Nephron progenitor cell (in vitro differentiated cells): ENCODE data around the gene UTP18.

Source experiments
- DNase-seq: peaks from one replicate; pipeline ENCODE4 v3.0.0; 2021
- H3K27ac Mint-ChIP-seq: 2 replicates; pipeline ENCODE4 v1.8.0; 2021; ENCODE audit warnings: mild to moderate bottlenecking, moderate library complexity, mixed read lengths
- H3K27me3 Mint-ChIP-seq: 2 replicates; pipeline ENCODE4 v1.8.0; 2021; ENCODE audit warnings: mild to moderate bottlenecking, low read depth, mixed read lengths; ENCODE audit not compliant: poor library complexity
- H3K36me3 Mint-ChIP-seq: 2 replicates; pipeline ENCODE4 v1.8.0; 2021; ENCODE audit warnings: low read depth, mixed read lengths
- H3K4me1 Mint-ChIP-seq: 2 replicates; pipeline ENCODE4 v1.8.0; 2021; ENCODE audit warnings: mixed read lengths
- H3K4me3 Mint-ChIP-seq: 2 replicates; pipeline ENCODE4 v1.8.0; 2021; ENCODE audit warnings: mild to moderate bottlenecking, moderate library complexity, mixed read lengths
- H3K9me3 Mint-ChIP-seq: 2 replicates; pipeline ENCODE4 v1.8.0; 2021; ENCODE audit warnings: mild to moderate bottlenecking, moderate library complexity, mixed read lengths
- CTCF ChIP-seq: fragments of 200-600 bp; sonication (generic); IDR thresholded peaks from 2 replicates; pipeline ENCODE4 v1.5.0; 2021; ENCODE audit warnings: antibody characterized with exemption

The UTP18 gene

GRCh38 chr17:51228161-51228560 lies 32.2 kb upstream of the UTP18 start:
- Mint-ChIP-seq H3K36me3 (peaks cover 52% of the 10 kb centered on the region), H3K27me3 (peaks cover 3% of the 10 kb centered on the region), H3K9me3 (no peaks in the 10 kb centered on the region), H3K27ac (no peak overlapping the region), H3K4me1 (peaks cover 7% of the 10 kb centered on the region), H3K4me3 (no peak overlapping the region)
- DNase-seq = no peak
- TF ChIP-seq CTCF = no peak

- no peak for DNase-seq
- H3K27ac Mint-ChIP-seq = no peak overlapping the region
- H3K4me3 Mint-ChIP-seq = no peak overlapping the region
- TF ChIP-seq CTCF = no peak
- H3K36me3 Mint-ChIP-seq = peaks cover 51% of the 10 kb centered on the region
- H3K27me3 Mint-ChIP-seq = peaks cover 3% of the 10 kb centered on the region
- peaks cover 7% of the 10 kb centered on the region for H3K4me1 Mint-ChIP-seq
- H3K9me3 Mint-ChIP-seq = no peaks in the 10 kb centered on the region
Measured at GRCh38 chr17:51229889-51230288, 30.5 kb upstream of the UTP18 start.

GRCh38 chr17:51230306-51230705 lies 30.0 kb upstream of the UTP18 start:
- H3K27ac Mint-ChIP-seq = no peak overlapping the region
- peaks cover 51% of the 10 kb centered on the region for H3K36me3 Mint-ChIP-seq
- H3K9me3 Mint-ChIP-seq = no peaks in the 10 kb centered on the region
- no peak overlapping the region for H3K4me3 Mint-ChIP-seq
- no peak for TF ChIP-seq CTCF
- peaks cover under 1% of the 10 kb centered on the region for H3K27me3 Mint-ChIP-seq
- peaks cover 7% of the 10 kb centered on the region for H3K4me1 Mint-ChIP-seq
- DNase-seq = no peak

GRCh38 chr17:51231999-51232398 lies 28.3 kb upstream of the UTP18 start:
- TF ChIP-seq CTCF = no peak
- no peak overlapping the region for H3K27ac Mint-ChIP-seq
- H3K9me3 Mint-ChIP-seq = no peaks in the 10 kb centered on the region
- peaks cover 67% of the 10 kb centered on the region for H3K36me3 Mint-ChIP-seq
- H3K27me3 Mint-ChIP-seq = no peaks in the 10 kb centered on the region
- peaks cover 7% of the 10 kb centered on the region for H3K4me1 Mint-ChIP-seq
- DNase-seq = no peak
- no peak overlapping the region for H3K4me3 Mint-ChIP-seq

DNA sequence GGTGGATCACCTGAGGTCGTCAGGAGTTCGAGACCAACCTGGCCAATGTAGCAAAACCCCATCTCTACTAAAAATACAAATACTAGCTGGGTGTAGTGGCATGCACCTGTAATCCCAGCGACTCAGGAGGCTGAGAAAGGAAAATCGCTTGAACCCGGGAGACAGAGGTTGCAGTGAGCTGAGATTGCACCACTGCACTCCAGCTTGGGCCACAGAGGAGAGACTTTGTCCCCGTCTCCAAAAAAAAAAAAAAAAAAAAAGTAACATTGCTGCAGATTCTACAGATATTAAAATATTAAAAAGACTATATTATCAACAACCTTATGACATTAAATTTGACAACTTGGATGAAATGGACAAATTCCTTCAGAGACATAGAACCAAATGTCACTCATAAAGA lies 26.2 kb upstream of the UTP18 start:
- no peak for DNase-seq
- Mint-ChIP-seq H3K4me3 (no peak overlapping the region), H3K27me3 (no peaks in the 10 kb centered on the region), H3K4me1 (peaks cover 7% of the 10 kb centered on the region), H3K9me3 (no peaks in the 10 kb centered on the region), H3K36me3 (peaks cover 78% of the 10 kb centered on the region), H3K27ac (no peak overlapping the region)
- no peak for TF ChIP-seq CTCF

DNA sequence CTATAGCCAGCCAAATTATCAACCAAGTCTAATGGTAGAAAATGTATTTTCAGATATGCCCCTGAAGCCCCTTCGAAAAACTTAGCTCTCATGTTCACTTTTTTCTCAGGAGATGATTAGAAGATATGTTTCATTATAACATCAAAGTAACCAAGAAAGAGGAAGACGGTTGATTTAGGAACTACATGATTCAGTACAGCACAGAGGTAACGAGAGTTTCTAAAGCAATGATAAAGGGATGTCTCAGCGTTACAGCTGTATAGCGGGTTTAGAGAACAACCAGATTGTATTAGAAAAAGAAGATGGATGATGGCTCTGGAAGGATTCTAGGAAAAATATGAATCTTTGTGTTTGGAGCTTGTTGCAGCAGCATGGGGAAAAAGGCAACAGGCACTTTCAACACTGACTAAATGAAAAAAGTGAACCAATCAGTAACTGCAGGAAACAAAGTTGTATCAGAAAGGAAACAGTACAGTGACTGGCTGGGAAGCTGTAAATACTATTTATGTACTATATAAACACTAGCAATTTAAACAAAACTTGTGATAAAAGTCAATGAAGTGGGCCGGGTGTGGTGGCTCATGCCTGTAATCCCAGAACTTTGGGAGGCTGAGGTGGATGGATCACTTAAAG lies 22.0 kb upstream of the UTP18 start:
- DNase-seq = no peak
- no peak for TF ChIP-seq CTCF
- no peak overlapping the region for H3K4me3 Mint-ChIP-seq
- H3K27ac Mint-ChIP-seq = no peak overlapping the region
- H3K4me1 Mint-ChIP-seq = no peaks in the 10 kb centered on the region
- H3K36me3 Mint-ChIP-seq = peaks cover 66% of the 10 kb centered on the region
- H3K9me3 Mint-ChIP-seq = no peaks in the 10 kb centered on the region
- H3K27me3 Mint-ChIP-seq = no peaks in the 10 kb centered on the region
